GM12878 (cell line): ENCODE results near the gene CCDC138. TPM values are rescaled to one million over a fixed set of nuclear protein-coding genes. Genes with fewer than 3 reads are reported as not detected.

ENCODE experiments used
- ATAC-seq: fragments of 200-7000 bp; cut with Tn5 transposase; 3 replicates; pipeline ENCODE4 v1.9.1; 2020; ENCODE audit warnings: mild to moderate bottlenecking, moderate library complexity
- BruUV-seq: library from RNA; stranded (reverse); fragments of 400-500 nt; replicated peaks from 2 replicates; lab custom pipeline; 2021; lab: Mats Ljungman, UMichigan
- CTCF ChIA-PET: fragments of 300-600 bp; sonication (Branson Sonifier 250); formaldehyde crosslinking; extraction: SDS; loops from one replicate; lab custom pipeline; 2021; ENCODE audit warnings: inconsistent platforms; lab: Yijun Ruan, JAX
- POLR2A ChIA-PET: fragments of 350-600 bp; formaldehyde crosslinking; extraction: SDS; loops from one replicate; lab custom pipeline; 2021; ENCODE audit warnings: inconsistent platforms; lab: Charles Lee
- RAD21 ChIA-PET: fragments of 300-600 bp; sonication (Branson Sonifier 250); formaldehyde crosslinking; loops from one replicate; lab custom pipeline; 2023; ENCODE audit warnings: antibody characterized with exemption; ENCODE audit not compliant: unreplicated experiment; lab: Charles Lee
- SMC1A ChIA-PET: fragments of 300-600 bp; sonication (Branson Sonifier 250); formaldehyde crosslinking; loops from one replicate; lab custom pipeline; 2023; ENCODE audit not compliant: unreplicated experiment, uncharacterized antibody; lab: Charles Lee
- DNase-seq: peaks from one replicate; pipeline ENCODE4 v3.0.0-alpha.2; 2011; ENCODE audit warnings: low read depth, low spot score
- FAIRE-seq: peaks from 3 replicates; lab custom pipeline; 2011; peaks lifted over from hg19 to GRCh38; lab: Jason Lieb, UNC
- H2AFZ ChIP-seq: 2 replicates; pipeline ENCODE4 v1.6.0; 2011; ENCODE audit warnings: low read depth, low read length, control low read depth; ENCODE audit not compliant: control insufficient read depth
- H3K27ac ChIP-seq: 2 replicates; pipeline ENCODE4 v1.5.1; 2011; ENCODE audit warnings: control low read depth; ENCODE audit not compliant: control insufficient read depth, insufficient read depth
- H3K27me3 ChIP-seq, 2 experiments: replicated peaks in 1 of 2; 2 replicates each; pipeline versions ENCODE4 v1.6.0 to v1.6.1; 2011; ENCODE audit warnings: low read length in 1 of 2; ENCODE audit not compliant: control insufficient read depth in 2 of 2, insufficient read depth in 2 of 2
- H3K36me3 ChIP-seq, 2 experiments: 2 replicates each; pipeline ENCODE4 v1.5.1; 2011; ENCODE audit warnings: low read length in 1 of 2; ENCODE audit not compliant: control insufficient read depth in 2 of 2, insufficient read depth in 2 of 2
- H3K4me1 ChIP-seq: 2 replicates; pipeline ENCODE4 v1.6.1; 2011; ENCODE audit warnings: mild to moderate bottlenecking, low read length, moderate library complexity, mixed read lengths; ENCODE audit not compliant: control insufficient read depth, insufficient read depth
- H3K4me2 ChIP-seq: 2 replicates; pipeline ENCODE4 v1.6.0; 2011; ENCODE audit warnings: control low read depth; ENCODE audit not compliant: control insufficient read depth, insufficient read depth
- H3K4me3 ChIP-seq: fragments of 200-600 bp; sonication (generic); 2 replicates; pipeline ENCODE4 v1.5.1; 2016
- H3K79me2 ChIP-seq: 2 replicates; pipeline ENCODE4 v1.6.0; 2011; ENCODE audit warnings: low read length; ENCODE audit not compliant: control insufficient read depth, insufficient read depth
- H3K9ac ChIP-seq: 2 replicates; pipeline ENCODE4 v1.8.0; 2011; ENCODE audit warnings: low read length, control low read depth, mixed read lengths; ENCODE audit not compliant: control insufficient read depth, insufficient read depth
- H3K9me3 ChIP-seq: replicated peaks from 3 replicates; pipeline ENCODE4 v1.5.1; 2011; ENCODE audit warnings: mild to moderate bottlenecking, low read length; ENCODE audit not compliant: control insufficient read depth, insufficient read depth
- H4K20me1 ChIP-seq: 2 replicates; pipeline ENCODE4 v1.6.0; 2011; ENCODE audit not compliant: control insufficient read depth, insufficient read depth
- ASH2L ChIP-seq: fragments of 300-600, 200-600 bp; sonication (generic); IDR thresholded peaks from 2 replicates; pipeline ENCODE4 v1.6.1; 2017; ENCODE audit warnings: low read depth, mild to moderate bottlenecking, borderline replicate concordance
- BMI1 ChIP-seq: fragments of 450-650 bp; IDR thresholded peaks from 2 replicates; pipeline ENCODE4 v1.6.1; 2016; ENCODE audit warnings: mild to moderate bottlenecking, moderate library complexity, borderline replicate concordance
- CBFB ChIP-seq: IDR thresholded peaks from 2 replicates; pipeline ENCODE4 v1.6.1; 2016; ENCODE audit warnings: antibody characterized with exemption, low read depth
- EGR1 ChIP-seq, 2 experiments: IDR thresholded peaks; 1 replicate in 1 of 2; 2 replicates in 1 of 2; pipeline ENCODE4 v1.6.1; 2011 to 2012; ENCODE audit warnings: low read depth in 2 of 2, low read length in 2 of 2, borderline replicate concordance in 1 of 2, mild to moderate bottlenecking in 1 of 2, moderate library complexity in 1 of 2
- IKZF1 ChIP-seq: fragments of 450-650 bp; conservative IDR thresholded peaks from 2 replicates; pipeline ENCODE4 v1.6.1; 2017; ENCODE audit warnings: antibody characterized with exemption, mild to moderate bottlenecking
- IRF3 ChIP-seq: fragments of 450-650 bp; IDR thresholded peaks from 2 replicates; pipeline ENCODE4 v1.6.1; 2014; ENCODE audit warnings: mild to moderate bottlenecking
- MTA2 ChIP-seq: fragments of 450-650 bp; IDR thresholded peaks from 2 replicates; pipeline ENCODE4 v1.6.1; 2016; ENCODE audit warnings: low read depth, mild to moderate bottlenecking, moderate library complexity
- PML ChIP-seq: IDR thresholded peaks from 2 replicates; pipeline ENCODE4 v1.6.1; 2012; ENCODE audit warnings: low read length, inconsistent platforms
- TAF1 ChIP-seq: IDR thresholded peaks from 2 replicates; pipeline ENCODE4 v1.6.1; 2011; ENCODE audit warnings: mild to moderate bottlenecking, low read depth, low read length, borderline replicate concordance
- TCF3 ChIP-seq: IDR thresholded peaks from 2 replicates; pipeline ENCODE4 v1.6.1; 2012; ENCODE audit warnings: low read depth, mild to moderate bottlenecking, low read length, borderline replicate concordance; ENCODE audit not compliant: insufficient read depth
- ZNF24 ChIP-seq: fragments of 450-650 bp; IDR thresholded peaks from 2 replicates; pipeline ENCODE4 v1.6.1; 2017; ENCODE audit warnings: antibody characterized with exemption, mild to moderate bottlenecking
- ZNF622 ChIP-seq: fragments of 450-650 bp; IDR thresholded peaks from 2 replicates; pipeline ENCODE4 v1.6.1; 2017; ENCODE audit warnings: mild to moderate bottlenecking, inconsistent platforms
- ZNF687 ChIP-seq: fragments of 450-650 bp; IDR thresholded peaks from 2 replicates; pipeline ENCODE4 v1.6.1; 2017; ENCODE audit warnings: mild to moderate bottlenecking, moderate library complexity
- WGBS: methylation state at CpG from one replicate; pipeline ENCODE4 v1.1.6; 2016; ENCODE audit warnings: low lambda C conversion rate; ENCODE audit not compliant: insufficient replicate concordance, insufficient coverage; ENCODE audit errors: missing lambda C conversion rate; 5-methylcytosine and 5-hydroxymethylcytosine counted together
- in situ Hi-C: fragments of 300-500 bp; cut with MboI; formaldehyde crosslinking; loops from 9 replicates; pipeline ENCODE4 v1.14.3; 2018; ENCODE audit warnings: mixed read lengths
- intact Hi-C: fragments of 100-400 bp; cut with micrococcal nuclease; formaldehyde crosslinking; loops from one replicate; pipeline ENCODE4 v1.14.2; 2022; ENCODE audit not compliant: unreplicated experiment
- polyA plus RNA-seq, 11 experiments: library from polyadenylated mRNA; depleted of rRNA in 4 of 11; unstranded in 6 of 11; stranded (reverse) in 5 of 11; fragments of >200 nt; fragmentation: Nextera tagmentation in 4 of 11; fragmentation: Illumina TruSeq in 1 of 11; extraction: Ambion mirVana in 4 of 11; extraction: Trizol in 1 of 11; gene quantifications; 1 replicate in 1 of 11; 2 replicates in 10 of 11; pipeline versions ENCODE4 v1.2.1 to v1.2.3, GENCODE V29; 2011 to 2016; ENCODE audit warnings: inconsistent platforms in 2 of 11, missing spikeins in 2 of 11, low read depth in 1 of 11
- total RNA-seq, 4 experiments: library from RNA; depleted of rRNA in 3 of 4; stranded (reverse); fragments of >200 nt in 3 of 4; fragmentation: Illumina TruSeq in 1 of 4; extraction: Trizol in 1 of 4; gene quantifications; 2 replicates each; pipeline versions ENCODE4 v1.2.1 to v1.2.3, GENCODE V29; 2013 to 2021

CCDC138 gene
- total and polyA plus RNA-seq, 10 of the 15 experiments (the other 5 are each of a cell fraction or from before 2014, with no cell fraction given), result 7.9 to 19.4 (median 13.0) TPM

- no peak overlapping the region for H3K4me2 ChIP-seq
- H3K79me2 ChIP-seq, result no peaks in the 10 kb centered on the region
- no peak overlapping the region for H3K27ac ChIP-seq
- no TSS peak for BruUV-seq
- no peaks in the 10 kb centered on the region for H3K36me3 ChIP-seq
- SMC1A ChIA-PET, result no interaction called here
- no peaks in the 10 kb centered on the region for H3K27me3 ChIP-seq
- no peaks in the 10 kb centered on the region; the same call in none of the 2 replicates for H3K4me1 ChIP-seq
- ATAC-seq (no peak), FAIRE-seq (no peak), DNase-seq (no peak)
- H3K9ac ChIP-seq, result no peak overlapping the region
- CTCF ChIA-PET, result no interaction called here
- H2AFZ ChIP-seq, result no peak overlapping the region
- H4K20me1 ChIP-seq, result no peaks in the 10 kb centered on the region
- H3K9me3 ChIP-seq, result no peaks in the 10 kb centered on the region
- RAD21 ChIA-PET, result no interaction called here
- no peak overlapping the region for H3K4me3 ChIP-seq
- intact Hi-C loops (no loop called here), in situ Hi-C loops (no loop called here)
- WGBS, result 98% methylated on average over 4 of the region's 4 CpGs
- POLR2A ChIA-PET, result no interaction called here
- no peak for TF ChIP-seq PML
- no peak for TF ChIP-seq ZNF687
- TF ChIP-seq TCF3, result no peak
- TF ChIP-seq ASH2L, result no peak
- TF ChIP-seq CBFB, result no peak
- no peak for TF ChIP-seq IKZF1
- no peak for TF ChIP-seq EGR1 (IDR thresholded peaks at IDR 0.05; ENCODE audit: borderline replicate concordance in 1 of 2, low read depth in 2 of 2, low read length in 2 of 2)
- TF ChIP-seq TAF1, result no peak
- TF ChIP-seq BMI1, result no peak
- no peak for TF ChIP-seq MTA2
- TF ChIP-seq IRF3, result no peak
- TF ChIP-seq ZNF24, result no peak
- no peak for TF ChIP-seq ZNF622
These were observed 43.2 kb downstream of the CCDC138 start for GRCh38 chr2:108829578-108830310.
